GM12865 (cell line): Measurements from ENCODE around the gene TNRC6A.
"Not testable (repeated sequence)": the region's sequence is repeated elsewhere in the genome, so short reads cannot be mapped to it uniquely, and the experiment has no call there.

Experiments used
- DNase-seq: peaks from one replicate; pipeline ENCODE4 v3.0.0; 2010; ENCODE audit warnings: low read depth
- H3K4me3 ChIP-seq: 2 replicates; pipeline ENCODE4 v1.5.1; 2011; ENCODE audit warnings: mild to moderate bottlenecking, low read depth, low read length, control low read depth
- TF ChIP-seq, protein P1 (sequence below): IDR thresholded peaks from 2 replicates; pipeline ENCODE4 v1.5.1; 2011; ENCODE audit warnings: low read length, control low read depth, low read depth, inconsistent platforms; ENCODE audit not compliant: insufficient read depth; ENCODE audit errors: missing control alignments

The TNRC6A gene

DNA sequence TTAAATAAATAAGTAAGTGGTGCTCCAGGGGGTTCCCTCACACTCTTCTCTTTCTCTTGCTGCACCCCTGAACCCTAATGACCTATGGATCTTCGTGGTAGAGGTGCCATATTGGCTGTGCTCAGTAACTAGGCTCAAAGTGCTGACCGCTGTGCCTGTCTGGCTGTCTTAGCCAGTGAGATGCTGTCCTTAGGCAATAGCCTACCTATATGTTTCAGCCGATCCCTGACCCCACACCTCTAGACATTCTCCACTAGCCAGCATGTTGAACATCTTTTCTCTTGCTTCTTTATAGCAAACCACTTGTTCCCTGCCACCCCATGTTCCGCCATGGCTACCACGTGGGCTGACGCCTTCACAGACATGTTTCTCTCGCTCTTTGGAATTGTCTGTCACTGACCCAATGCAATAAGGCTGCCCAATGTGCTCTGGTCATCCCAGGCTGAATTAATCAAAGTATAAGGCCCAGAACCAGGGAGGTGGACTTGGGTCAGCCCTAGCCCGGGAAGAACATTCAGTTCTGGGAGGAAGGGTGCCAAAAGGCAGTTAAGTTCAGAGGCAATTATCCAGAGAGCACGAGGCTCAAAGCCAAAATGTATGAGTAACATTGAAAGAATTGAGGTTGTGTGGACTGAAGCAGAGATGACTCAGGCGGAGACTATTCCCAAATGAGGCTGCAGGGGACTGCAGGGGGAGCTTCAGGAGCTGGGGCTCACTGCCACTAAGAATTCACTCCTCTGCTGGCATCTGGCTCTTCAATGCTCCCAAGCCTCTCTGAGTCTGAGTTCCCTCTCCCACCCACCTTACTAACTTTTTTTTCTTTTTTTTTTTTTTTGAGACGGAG, 28.7 kb upstream of the TNRC6A start:
- no peak overlapping the region for H3K4me3 ChIP-seq
- TF ChIP-seq, protein P1, sequence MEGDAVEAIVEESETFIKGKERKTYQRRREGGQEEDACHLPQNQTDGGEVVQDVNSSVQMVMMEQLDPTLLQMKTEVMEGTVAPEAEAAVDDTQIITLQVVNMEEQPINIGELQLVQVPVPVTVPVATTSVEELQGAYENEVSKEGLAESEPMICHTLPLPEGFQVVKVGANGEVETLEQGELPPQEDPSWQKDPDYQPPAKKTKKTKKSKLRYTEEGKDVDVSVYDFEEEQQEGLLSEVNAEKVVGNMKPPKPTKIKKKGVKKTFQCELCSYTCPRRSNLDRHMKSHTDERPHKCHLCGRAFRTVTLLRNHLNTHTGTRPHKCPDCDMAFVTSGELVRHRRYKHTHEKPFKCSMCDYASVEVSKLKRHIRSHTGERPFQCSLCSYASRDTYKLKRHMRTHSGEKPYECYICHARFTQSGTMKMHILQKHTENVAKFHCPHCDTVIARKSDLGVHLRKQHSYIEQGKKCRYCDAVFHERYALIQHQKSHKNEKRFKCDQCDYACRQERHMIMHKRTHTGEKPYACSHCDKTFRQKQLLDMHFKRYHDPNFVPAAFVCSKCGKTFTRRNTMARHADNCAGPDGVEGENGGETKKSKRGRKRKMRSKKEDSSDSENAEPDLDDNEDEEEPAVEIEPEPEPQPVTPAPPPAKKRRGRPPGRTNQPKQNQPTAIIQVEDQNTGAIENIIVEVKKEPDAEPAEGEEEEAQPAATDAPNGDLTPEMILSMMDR, result no peak
- DNase-seq, result peak; percentile 22

DNA sequence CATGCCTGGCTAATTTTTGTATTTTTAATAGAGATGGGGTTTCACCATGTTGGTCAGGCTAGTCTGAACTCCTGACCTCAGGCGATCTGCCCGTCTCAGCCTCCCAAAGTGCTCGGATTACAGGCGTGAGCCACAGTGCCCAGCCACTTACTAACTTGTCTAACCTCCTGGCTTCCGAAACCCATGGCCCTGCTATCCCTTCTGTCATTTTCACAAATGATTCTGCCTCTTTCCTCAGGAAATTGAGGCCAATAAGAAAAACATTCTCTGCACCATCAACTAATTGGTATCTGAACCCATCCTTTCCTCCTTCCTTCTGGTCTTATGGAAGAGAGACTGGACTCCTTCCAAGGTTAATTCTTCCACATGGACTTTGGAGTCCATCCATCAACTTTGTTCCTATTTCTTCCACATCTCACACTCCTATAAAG, 27.9 kb upstream of the TNRC6A start:
- DNase-seq, result no peak
- no peak overlapping the region for H3K4me3 ChIP-seq
- TF ChIP-seq, protein P1, result no peak

DNA sequence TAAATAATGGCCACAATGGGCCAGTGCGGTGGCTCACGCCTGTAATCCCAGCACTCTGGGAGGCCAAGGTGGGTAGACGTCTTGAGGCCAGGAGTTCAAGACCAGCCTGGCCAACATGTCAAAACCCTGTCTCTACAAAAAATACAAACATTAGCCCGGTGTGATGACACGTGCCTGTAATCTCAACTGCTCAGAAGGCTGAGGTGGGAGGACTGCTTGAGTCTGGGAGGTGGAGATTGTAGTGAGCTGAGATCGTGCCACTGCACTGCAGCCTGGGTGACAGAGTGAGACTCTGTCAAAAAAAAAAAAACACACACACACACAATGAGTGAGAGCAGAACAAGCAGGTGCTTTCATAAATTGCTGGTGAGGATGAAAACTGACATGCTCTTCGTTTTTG, 21.7 kb upstream of the TNRC6A start:
- not testable (repeated sequence) for H3K4me3 ChIP-seq, DNase-seq

DNA sequence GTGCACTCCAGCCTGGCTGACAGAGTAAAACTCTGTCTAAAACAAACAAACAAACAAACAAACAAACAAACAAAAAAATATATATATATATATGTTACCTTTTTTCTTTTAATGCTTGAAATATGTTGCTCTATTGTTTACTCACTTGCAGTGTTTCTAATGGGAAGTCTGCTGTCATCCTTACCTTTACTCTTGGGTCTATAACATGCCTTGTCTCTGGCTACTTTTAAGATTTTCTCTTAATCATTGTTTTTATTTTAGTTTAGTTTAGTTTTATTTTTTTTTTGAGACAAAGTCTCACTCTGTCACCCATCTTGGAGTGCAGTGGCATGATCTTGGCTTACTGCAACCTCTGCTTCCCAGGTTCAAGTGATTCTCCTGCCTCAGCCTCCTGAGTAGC, 16.1 kb upstream of the TNRC6A start:
- DNase-seq, result no peak
- H3K4me3 ChIP-seq, result no peak overlapping the region
- TF ChIP-seq, protein P1, result no peak

DNA sequence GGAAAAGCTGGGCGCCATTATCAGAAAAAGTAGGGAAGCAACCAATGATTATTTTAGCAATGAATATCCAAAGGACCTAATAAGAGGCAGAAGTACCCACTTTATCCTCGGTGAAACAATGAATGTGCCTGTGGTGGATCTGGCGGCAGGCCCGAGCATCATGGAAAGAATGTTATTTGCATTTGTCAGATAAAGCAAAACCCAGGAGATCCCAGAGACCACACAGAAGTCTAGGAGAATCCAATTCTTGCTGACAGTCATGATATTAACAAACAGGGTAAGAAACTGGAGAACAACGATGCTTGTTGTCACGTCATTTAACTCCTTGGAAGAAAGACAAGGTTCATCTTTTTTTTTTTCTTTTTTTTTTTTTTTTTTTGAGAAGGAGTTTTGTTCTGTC, 12.0 kb upstream of the TNRC6A start:
- TF ChIP-seq, protein P1, result no peak
- no peak overlapping the region for H3K4me3 ChIP-seq
- DNase-seq, result no peak

DNA sequence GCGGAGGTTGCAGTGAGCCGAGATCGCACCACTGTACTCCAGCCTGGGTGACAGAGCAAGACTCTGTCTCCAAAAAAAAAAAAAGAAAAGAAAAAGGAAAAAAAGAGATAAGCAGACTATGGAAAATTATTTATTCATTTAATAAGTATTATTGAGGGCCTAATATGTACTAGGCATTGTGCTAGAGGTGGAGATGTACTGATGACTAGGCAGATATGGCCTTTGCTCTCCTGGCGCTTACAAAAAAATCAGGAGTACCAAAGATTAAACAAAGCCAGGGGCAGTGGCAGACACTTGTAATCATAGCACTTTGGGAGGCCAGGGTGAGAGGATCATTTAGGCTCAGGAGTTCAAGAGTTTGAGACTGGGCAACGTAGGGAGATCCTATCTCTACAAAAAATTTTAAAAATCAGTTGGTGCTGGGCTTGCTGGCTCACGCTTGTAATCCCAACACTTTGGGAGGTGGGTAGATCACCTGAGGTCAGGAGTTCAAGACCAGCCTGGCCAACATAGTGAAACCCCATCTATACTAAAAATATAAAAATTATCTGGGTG, 10.4 kb upstream of the TNRC6A start:
- DNase-seq, result no peak
- H3K4me3 ChIP-seq, result no peak overlapping the region
- TF ChIP-seq, protein P1, result no peak

DNA sequence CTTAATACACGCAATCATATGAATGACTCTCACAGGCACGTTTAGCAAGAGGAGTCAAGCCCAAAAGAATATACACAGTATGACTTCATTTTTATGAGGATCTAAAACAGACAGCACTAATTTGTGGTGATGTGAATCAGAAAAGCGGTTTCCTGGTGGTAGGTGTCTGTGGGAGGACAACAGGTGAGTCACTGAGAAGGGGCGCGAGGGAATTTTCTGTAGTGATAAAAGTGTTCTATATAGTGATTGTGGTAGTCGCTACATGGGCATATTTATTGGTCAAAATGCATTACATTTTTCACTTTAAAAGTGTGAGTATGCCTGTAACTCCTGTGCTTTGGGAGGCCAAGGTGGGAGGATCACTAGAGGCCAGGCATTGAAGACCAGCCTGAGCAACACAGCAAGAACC, 7.6 kb upstream of the TNRC6A start:
- no peak overlapping the region for H3K4me3 ChIP-seq
- TF ChIP-seq, protein P1, result no peak
- no peak for DNase-seq
